IPS-11a (cell line): ENCODE data around the gene WDR72.

ENCODE experiments used
- H3K4me3 ChIP-seq: one replicate; pipeline ENCODE4 v1.5.1; 2013; ENCODE audit warnings: low read depth, low read length, control low read depth

WDR72 gene

GRCh38 chr15:53591041-53591440 lies 168.4 kb downstream of the WDR72 start:
- no peak overlapping the region for H3K4me3 ChIP-seq

- no peak overlapping the region for H3K4me3 ChIP-seq
These were observed 169.1 kb downstream of the WDR72 start for GRCh38 chr15:53590380-53590779.

DNA sequence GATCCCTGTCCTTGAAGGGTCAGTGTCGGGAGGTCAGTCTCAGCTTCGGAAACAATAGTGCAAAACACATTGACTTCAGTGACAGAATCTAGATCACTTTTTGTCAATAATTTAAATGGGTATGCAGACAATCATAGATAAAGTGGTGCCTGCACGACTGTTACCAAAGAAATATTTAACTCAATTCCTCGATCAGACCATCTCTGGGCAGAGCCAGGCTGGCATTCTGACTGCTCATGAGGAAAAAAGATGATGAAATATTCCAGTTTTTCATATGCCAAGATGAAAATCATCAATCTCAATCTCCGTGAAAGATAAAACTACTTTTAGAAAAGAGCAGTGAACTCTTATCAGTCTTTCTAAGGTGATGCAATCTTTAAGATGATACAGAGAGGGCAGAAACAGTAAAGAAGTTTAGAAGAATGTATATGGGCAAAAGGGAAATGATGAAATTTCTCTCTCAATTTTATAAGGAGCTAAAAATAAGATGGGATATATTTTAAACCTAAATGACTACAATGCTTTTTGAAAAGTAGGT lies 169.9 kb downstream of the WDR72 start:
- no peak overlapping the region for H3K4me3 ChIP-seq

GRCh38 chr15:53588773-53589172 lies 170.7 kb downstream of the WDR72 start:
- no peak overlapping the region for H3K4me3 ChIP-seq

- H3K4me3 ChIP-seq = no peak overlapping the region
These were observed 172.7 kb downstream of the WDR72 start for GRCh38 chr15:53586799-53587198.

- H3K4me3 ChIP-seq = no peak overlapping the region
These were observed 177.9 kb downstream of the WDR72 start for GRCh38 chr15:53581513-53581912.

DNA sequence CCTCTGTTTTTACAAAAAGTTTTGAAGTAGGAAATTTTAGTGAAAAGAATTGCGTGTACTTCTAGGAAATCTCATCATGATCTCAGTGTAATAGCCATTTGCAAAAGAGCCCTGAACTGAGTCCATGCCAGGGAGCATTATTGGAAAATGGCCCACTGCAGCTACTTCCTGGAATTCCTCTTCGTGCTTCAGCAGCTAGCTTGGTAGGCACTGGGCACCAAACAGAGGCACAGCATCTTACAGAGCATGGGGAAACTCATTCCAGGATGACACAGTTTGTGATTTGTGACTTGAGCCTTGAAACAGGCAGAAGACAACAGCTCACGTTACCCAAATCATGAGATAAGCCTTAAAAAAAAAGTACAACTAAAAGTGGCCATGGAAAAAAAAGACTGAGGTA lies 179.1 kb downstream of the WDR72 start:
- no peak overlapping the region for H3K4me3 ChIP-seq

GRCh38 chr15:53576841-53577240 lies 182.6 kb downstream of the WDR72 start:
- H3K4me3 ChIP-seq = no peak overlapping the region

- no peak overlapping the region for H3K4me3 ChIP-seq
These were observed 186.4 kb downstream of the WDR72 start for GRCh38 chr15:53573091-53573490.

DNA sequence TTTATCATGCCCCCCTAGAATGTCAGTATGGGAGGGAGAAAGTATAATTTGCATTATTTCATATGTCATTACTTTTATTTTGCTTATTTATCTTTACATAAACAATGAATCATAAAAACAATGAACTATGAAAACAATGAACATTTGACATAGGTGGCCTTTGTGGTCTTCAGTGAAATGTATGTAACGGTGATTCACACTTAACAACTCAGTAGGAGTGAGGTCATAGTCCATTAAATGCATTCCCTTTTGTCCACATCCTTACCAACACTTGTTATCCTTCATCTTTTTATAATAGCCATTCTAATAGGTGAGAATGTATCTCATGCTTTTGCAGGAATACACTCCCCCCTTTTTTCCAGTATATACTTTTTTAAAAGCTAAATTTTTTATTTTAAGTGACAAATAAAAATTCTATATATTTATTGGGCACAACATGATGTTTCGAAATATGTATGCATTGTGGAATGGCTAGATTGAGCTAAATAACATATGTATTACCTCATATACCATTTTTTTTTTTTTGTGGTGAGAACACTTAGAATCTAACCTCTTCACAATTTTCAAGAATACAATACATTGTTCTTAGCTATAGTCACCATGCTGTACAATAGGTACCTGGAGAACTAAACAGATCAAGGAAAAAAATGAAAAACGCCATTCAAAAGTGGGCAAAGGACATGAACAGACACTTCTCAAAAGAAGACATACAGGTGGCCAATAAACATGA lies 189.5 kb downstream of the WDR72 start:
- no peak overlapping the region for H3K4me3 ChIP-seq

DNA sequence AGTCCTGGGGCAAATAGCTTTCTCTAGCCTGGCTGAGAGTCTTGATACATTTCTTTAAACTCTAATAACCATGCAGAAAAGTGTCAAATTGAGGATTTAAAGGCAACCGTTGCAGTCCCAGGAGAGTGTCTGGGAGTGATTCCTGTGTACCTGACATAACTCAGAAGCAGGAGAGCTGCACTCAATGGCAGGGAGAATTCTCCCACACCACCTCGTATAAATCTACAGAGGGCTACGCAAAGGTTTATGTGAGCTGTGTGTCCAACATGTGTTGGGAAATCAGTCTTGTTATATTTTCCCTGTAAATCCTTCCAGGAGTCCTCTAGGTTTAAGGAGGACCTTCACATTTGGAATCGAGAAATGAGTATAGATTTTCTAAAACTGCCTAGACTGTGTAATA lies 192.6 kb downstream of the WDR72 start:
- no peak overlapping the region for H3K4me3 ChIP-seq

GRCh38 chr15:53565721-53566120 lies 193.7 kb downstream of the WDR72 start:
- H3K4me3 ChIP-seq = no peak overlapping the region

DNA sequence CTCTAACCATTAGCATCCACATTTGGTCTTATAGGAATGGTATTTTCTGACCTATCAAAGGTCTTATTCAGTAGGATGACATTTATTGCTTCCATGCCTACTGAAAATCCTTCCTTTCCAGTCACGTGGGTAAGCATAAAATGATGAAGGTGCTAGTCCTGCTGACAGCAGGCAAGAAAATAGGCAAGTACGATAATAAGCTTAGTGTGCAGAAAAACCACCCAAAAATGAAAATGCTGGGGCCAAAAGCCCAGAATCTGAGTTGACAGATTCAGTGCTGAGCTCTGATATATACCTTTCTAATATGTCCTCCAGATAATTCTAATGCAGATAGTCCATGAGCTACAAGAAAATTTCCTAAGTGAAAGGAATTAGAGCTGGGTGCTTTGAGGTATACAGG lies 194.8 kb downstream of the WDR72 start:
- H3K4me3 ChIP-seq = no peak overlapping the region

GRCh38 chr15:53563627-53564026 lies 195.8 kb downstream of the WDR72 start:
- no peak overlapping the region for H3K4me3 ChIP-seq

DNA sequence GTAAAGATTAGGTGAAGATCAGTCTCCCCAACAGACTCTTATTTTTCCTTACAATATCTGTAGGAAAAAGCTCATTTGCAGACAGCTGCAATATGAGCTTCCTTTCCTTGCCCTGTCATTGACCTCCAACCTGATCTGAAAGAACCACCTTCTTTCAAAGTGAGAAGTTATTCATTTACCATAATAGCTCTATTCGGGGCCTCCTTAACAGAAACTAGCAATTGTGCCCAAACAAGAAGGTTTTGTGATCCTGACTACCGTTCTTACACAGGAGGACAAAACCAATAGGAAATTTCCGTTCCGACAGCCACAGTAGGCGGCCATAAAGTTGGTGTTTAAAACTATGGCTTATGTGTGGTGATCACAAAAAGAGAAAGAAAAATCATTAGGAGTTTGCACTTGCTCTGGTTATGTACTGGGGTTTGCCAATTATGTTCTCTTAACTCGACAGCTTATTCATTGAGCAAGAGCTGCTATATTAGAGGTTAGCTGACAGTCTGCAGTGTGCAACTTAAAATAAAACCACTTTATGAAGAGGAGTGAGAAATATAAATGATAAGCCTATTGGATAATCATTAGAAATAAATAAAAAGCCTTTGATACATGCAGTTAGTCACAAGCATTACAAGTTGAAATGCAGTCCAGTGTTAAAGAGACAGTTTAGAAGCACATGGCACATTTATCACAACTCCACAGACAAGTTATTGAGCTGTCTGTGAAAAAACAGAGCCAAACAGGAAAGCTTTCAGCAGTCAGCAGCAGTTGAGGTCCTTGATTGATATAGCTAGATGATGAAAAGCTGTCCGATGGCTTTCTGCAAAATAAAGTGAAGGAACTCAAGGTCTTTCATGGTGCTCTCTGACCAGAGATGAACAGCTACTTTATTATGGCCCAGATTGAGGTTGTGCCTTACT lies 199.8 kb downstream of the WDR72 start:
- H3K4me3 ChIP-seq = no peak overlapping the region

DNA sequence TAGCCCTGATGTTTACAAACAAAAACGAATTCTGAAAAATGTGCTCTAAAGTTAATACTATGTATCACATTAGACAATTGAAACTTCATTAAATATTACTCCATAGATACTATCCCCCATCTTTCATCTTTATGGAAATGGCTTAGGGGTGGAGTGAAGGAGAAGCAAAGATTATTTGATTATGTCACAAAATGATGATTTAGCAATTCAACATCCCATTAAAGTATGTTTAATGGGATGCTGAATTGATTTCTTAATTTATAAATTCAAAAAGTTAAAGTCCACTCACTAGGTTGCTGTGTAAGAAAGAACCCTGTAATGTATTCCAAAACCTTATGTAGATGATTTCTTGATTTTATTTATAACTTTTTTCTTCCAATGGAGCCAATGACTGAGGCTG lies 201.1 kb downstream of the WDR72 start:
- H3K4me3 ChIP-seq = no peak overlapping the region

GRCh38 chr15:53555226-53555625 lies 204.2 kb downstream of the WDR72 start:
- no peak overlapping the region for H3K4me3 ChIP-seq

- no peak overlapping the region for H3K4me3 ChIP-seq
These were observed 209.7 kb downstream of the WDR72 start for GRCh38 chr15:53549697-53550305.

DNA sequence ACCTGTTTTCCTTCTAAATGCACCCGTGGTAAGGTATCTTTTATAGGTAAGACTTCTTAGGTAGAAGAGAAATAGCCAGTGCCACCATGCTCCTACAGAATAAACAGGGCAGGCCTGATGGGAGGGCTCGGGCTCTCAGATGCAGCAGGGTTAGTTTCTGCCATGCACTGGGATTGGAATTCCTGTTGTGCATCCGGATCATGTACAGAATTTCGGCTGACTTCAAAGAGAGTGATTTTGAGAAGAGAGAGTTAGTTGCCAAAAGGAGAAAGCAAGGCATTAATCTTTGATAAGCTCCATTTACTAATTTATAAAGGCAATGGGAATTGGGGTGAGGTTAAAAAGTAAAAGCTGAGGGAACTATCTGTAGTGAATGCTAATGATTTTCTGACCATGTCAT lies 211.2 kb downstream of the WDR72 start:
- no peak overlapping the region for H3K4me3 ChIP-seq

DNA sequence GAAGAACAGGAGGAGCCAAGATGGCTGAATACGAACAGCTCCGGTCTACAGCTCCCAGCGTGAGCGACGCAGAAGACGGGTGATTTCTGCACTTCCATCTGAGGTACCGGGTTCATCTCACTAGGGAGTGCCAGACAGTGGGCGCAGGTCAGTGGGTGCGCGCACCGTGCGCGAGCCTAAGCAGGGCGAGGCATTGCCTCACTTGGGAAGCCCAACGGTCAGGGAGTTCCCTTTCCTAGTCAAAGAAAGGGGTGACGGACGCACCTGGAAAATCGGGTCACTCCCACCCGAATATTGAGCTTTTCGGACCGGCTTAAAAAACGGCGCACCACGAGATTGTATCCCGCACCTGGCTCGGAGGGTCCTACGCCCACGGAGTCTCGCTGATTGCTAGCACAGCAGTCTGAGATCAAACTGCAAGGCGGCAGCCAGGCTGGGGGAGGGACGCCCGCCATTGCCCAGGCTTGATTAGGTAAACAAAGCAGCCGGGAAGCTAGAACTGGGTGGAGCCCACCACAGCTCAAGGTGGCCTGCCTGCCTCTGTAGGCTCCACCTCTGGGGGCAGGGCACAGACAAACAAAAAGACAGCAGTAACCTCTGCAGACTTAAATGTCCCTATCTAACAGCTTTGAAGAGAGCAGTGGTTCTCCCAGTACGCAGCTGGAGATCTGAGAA lies 218.7 kb downstream of the WDR72 start:
- H3K4me3 ChIP-seq = peak overlapping the region; percentile 50

- peak overlapping the region; percentile 50 for H3K4me3 ChIP-seq
These were observed 219.6 kb downstream of the WDR72 start for GRCh38 chr15:53539878-53540277.
